Measurements from ENCODE around the gene PSME1. TPM values are rescaled to one million over a fixed set of nuclear protein-coding genes. Genes with fewer than 3 reads are reported as not detected.
A peak's percentile ranks its signal among the peaks of the same experiment; 100 is the strongest.

Gene PSME1
- total and polyA plus RNA-seq, 2 donors from 2014 or later = 244 to 333 TPM

DNA sequence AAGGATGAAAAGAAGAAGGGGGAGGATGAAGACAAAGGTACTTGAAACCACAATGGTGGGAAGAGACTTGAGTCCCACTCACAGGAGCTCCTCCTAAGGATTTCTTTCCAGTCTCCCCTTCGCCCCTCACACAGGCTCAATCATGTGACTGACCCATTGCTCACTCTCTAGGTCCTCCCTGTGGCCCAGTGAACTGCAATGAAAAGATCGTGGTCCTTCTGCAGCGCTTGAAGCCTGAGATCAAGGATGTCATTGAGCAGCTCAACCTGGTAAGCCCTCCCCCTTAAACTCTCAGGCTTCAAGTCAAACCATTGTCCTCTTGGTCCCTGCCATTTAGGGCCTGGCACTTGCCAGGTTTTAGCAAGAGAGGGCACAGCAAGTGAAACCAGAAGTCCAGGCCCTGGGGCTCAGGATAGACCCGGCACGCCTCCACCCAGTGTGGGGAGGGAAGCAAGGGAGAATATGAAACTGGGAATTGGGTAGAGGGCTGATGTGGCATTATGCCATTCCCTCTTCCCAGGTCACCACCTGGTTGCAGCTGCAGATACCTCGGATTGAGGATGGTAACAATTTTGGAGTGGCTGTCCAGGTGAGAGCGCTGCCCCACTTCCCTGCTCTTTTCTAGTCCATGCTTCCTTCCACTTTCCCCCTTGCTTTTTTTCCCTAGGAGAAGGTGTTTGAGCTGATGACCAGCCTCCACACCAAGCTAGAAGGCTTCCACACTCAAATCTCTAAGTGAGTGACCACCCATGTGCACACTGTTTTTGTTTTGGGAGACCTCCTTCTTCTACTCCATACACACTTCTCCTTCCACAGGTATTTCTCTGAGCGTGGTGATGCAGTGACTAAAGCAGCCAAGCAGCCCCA lies 1.8 kb downstream of the PSME1 start:
- TF ChIP-seq, protein P1, sequence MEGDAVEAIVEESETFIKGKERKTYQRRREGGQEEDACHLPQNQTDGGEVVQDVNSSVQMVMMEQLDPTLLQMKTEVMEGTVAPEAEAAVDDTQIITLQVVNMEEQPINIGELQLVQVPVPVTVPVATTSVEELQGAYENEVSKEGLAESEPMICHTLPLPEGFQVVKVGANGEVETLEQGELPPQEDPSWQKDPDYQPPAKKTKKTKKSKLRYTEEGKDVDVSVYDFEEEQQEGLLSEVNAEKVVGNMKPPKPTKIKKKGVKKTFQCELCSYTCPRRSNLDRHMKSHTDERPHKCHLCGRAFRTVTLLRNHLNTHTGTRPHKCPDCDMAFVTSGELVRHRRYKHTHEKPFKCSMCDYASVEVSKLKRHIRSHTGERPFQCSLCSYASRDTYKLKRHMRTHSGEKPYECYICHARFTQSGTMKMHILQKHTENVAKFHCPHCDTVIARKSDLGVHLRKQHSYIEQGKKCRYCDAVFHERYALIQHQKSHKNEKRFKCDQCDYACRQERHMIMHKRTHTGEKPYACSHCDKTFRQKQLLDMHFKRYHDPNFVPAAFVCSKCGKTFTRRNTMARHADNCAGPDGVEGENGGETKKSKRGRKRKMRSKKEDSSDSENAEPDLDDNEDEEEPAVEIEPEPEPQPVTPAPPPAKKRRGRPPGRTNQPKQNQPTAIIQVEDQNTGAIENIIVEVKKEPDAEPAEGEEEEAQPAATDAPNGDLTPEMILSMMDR (IDR thresholded peaks at IDR 0.05; ENCODE audit: borderline replicate concordance, extremely low read depth, insufficient read depth) = no peak
- no peak overlapping the region for H3K4me3 ChIP-seq (ENCODE audit: low read length in 3 of 3)
- H3K9me3 ChIP-seq (ENCODE audit: control insufficient read depth in 2 of 3, insufficient read depth in 1 of 3, low read length in 3 of 3) = no peaks in the 10 kb centered on the region
- H3K27ac ChIP-seq (ENCODE audit: low read depth in 2 of 2, low read length in 2 of 2) = no peak overlapping the region
- FAIRE-seq (no peak), DNase-seq (no peak)
- peaks cover 0 to 38% (median 15%) of the 10 kb centered on the region in 3 donors for H3K4me1 ChIP-seq (ENCODE audit: control insufficient read depth in 2 of 3, insufficient read depth in 2 of 3, low read depth in 1 of 3, low read length in 3 of 3)
- no peak overlapping the region for H3K9ac ChIP-seq (ENCODE audit: low read length in 3 of 3)
- intact Hi-C loops (cut with DNase I) = no loop called here
- no peaks in the 10 kb centered on the region for H3K27me3 ChIP-seq (ENCODE audit: control insufficient read depth, insufficient read depth, low read length)
- peaks cover 0 to 23% (median 14%) of the 10 kb centered on the region in 3 donors for H3K36me3 ChIP-seq (ENCODE audit: control insufficient read depth in 2 of 3, insufficient read depth in 3 of 3, low read length in 3 of 3)

DNA sequence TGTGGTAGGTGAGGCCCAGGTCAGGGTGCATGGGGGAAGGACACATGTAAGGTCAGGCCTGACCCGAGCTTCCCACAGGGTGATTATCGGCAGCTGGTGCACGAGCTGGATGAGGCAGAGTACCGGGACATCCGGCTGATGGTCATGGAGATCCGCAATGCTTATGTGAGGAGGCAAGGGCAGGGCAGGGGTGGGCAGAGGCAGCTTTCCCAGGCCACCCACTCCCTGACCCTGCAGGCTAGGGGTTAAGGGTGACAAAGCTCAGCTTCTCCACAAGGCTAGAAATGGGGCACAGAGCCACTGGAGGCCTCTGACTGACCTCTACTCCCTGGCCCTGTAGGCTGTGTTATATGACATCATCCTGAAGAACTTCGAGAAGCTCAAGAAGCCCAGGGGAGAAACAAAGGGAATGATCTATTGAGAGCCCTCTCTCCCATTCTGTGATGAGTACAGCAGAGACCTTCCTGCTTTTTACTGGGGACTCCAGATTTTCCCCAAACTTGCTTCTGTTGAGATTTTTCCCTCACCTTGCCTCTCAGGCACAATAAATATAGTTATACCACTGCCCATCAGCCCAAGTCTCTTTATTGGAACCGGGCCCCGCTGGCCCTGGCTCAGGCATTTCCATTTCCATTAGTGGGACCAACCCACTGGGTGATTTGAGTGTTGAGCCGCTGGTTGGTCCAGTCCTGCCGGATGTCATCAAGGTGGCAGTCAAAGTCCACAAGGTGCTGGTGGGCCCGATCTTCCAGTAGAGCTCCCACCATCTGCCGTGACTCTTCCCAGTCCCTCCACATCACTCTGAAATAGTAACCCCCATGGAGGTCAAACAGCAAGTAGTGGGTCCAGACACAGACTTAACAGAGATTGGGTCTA lies 2.6 kb downstream of the PSME1 start:
- H3K4me1 ChIP-seq (ENCODE audit: control insufficient read depth in 2 of 3, insufficient read depth in 2 of 3, low read depth in 1 of 3, low read length in 3 of 3) = peaks cover 0 to 38% (median 15%) of the 10 kb centered on the region in 3 donors
- TF ChIP-seq, protein P1 (IDR thresholded peaks at IDR 0.05; ENCODE audit: borderline replicate concordance, extremely low read depth, insufficient read depth) = no peak

DNA sequence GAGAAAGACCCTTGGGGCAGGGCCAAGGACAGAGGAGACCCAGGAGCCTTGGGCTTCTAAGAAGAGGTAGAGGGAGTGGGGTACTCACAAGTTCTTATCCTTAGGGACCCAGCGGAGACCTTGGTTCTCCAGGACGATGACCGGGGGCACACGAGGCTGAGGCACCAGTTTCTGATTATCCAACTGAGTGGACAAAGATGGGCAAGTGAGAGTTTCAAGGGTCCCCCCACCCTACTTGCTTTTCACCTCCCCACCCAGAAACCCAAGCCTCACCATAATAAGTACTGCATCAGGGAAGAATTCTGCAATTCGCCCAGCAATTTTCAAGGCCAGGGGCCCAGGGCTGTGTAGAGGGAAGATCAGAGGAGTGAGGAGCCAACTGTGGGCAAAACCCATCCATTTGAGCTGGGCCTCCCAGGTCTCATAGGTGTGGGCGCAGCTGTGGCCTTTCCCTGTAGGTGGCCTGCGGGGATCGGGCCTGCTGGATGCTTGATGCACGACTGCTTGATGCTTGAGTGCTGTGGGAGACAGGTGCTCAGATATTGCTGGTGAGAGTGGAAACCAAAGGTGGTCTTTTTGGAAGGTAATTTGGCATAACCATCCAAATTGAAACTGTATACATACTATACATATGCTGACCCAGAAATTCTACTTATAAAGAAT lies 3.4 kb downstream of the PSME1 start:
- peaks cover 0 to 23% (median 14%) of the 10 kb centered on the region in 3 donors for H3K36me3 ChIP-seq (ENCODE audit: control insufficient read depth in 2 of 3, insufficient read depth in 3 of 3, low read length in 3 of 3)
- intact Hi-C loops (cut with DNase I) = no loop called here
- H3K9me3 ChIP-seq (ENCODE audit: control insufficient read depth in 2 of 3, insufficient read depth in 1 of 3, low read length in 3 of 3) = no peaks in the 10 kb centered on the region
- peaks cover 0 to 38% (median 15%) of the 10 kb centered on the region in 3 donors for H3K4me1 ChIP-seq (ENCODE audit: control insufficient read depth in 2 of 3, insufficient read depth in 2 of 3, low read depth in 1 of 3, low read length in 3 of 3)
- no peak overlapping the region for H3K9ac ChIP-seq (ENCODE audit: low read length in 3 of 3)
- H3K27ac ChIP-seq (ENCODE audit: low read depth in 2 of 2, low read length in 2 of 2) = no peak overlapping the region
- FAIRE-seq = no peak
- no peaks in the 10 kb centered on the region for H3K27me3 ChIP-seq (ENCODE audit: control insufficient read depth, insufficient read depth, low read length)
- no peak overlapping the region for H3K4me3 ChIP-seq (ENCODE audit: low read length in 3 of 3)
- no peak for DNase-seq
- TF ChIP-seq, protein P1 (IDR thresholded peaks at IDR 0.05; ENCODE audit: borderline replicate concordance, extremely low read depth, insufficient read depth) = no peak

More for the DNA sequence above, 2.6 kb downstream of the PSME1 start:
- Histone ChIP-seq H3K9me3 (ENCODE audit: control insufficient read depth in 2 of 3, insufficient read depth in 1 of 3, low read length in 3 of 3) (no peaks in the 10 kb centered on the region), H3K4me3 (ENCODE audit: low read length in 3 of 3) (no peak overlapping the region), H3K9ac (ENCODE audit: low read length in 3 of 3) (no peak overlapping the region), H3K27ac (ENCODE audit: low read depth in 2 of 2, low read length in 2 of 2) (no peak overlapping the region), H3K36me3 (ENCODE audit: control insufficient read depth in 2 of 3, insufficient read depth in 3 of 3, low read length in 3 of 3) (peaks cover 0 to 23% (median 14%) of the 10 kb centered on the region in 3 donors), H3K27me3 (ENCODE audit: control insufficient read depth, insufficient read depth, low read length) (no peaks in the 10 kb centered on the region)
- DNase-seq = peak in 1 of 5 donors; percentile 67
- no peak for FAIRE-seq
- intact Hi-C loops (cut with DNase I) = no loop called here

Measured in kidney (tissue), 14 donors.